Motor neuron (in vitro differentiated cells): Measurements from ENCODE around the gene TCFL5. TPM values are rescaled to one million over a fixed set of nuclear protein-coding genes. Genes with fewer than 3 reads are reported as not detected.
A peak's percentile ranks its signal among the peaks of the same experiment; 100 is the strongest.

Source experiments
- ATAC-seq, 8 experiments: fragments of 200-7000 bp; cut with Tn5 transposase; replicated peaks in 6 of 8; 2 replicates each; pipeline ENCODE4 v1.8.0; 2021; ENCODE audit warnings: mild to moderate bottlenecking in 8 of 8, moderate library complexity in 8 of 8
- H3K27ac ChIP-seq, 2 donors: fragments of 250-450 bp; sonication (Bioruptor Pico); 2 replicates each; pipeline ENCODE4 v1.9.0; 2021; ENCODE audit warnings: antibody characterized with exemption in 2 of 2, mild to moderate bottlenecking in 2 of 2, moderate library complexity in 1 of 2
- H3K4me1 ChIP-seq, 2 donors: fragments of 250-450 bp; sonication (Bioruptor Pico); replicated peaks in 1 of 2; 2 replicates each; pipeline ENCODE4 v1.6.1; 2021; ENCODE audit warnings: antibody characterized with exemption in 2 of 2, mild to moderate bottlenecking in 2 of 2, moderate library complexity in 1 of 2
- H3K4me3 ChIP-seq, 5 donors: fragments of 250-450 bp; sonication (Bioruptor Pico); 2 replicates each; pipeline ENCODE4 v1.9.0; 2021; ENCODE audit warnings: antibody characterized with exemption in 5 of 5, mild to moderate bottlenecking in 5 of 5, moderate library complexity in 4 of 5
- WGBS, 10 experiments: fragments of 450-650 bp; shearing (Covaris generic); methylation state at CpG; one replicate each; pipeline ENCODE4 v1.0.0; 2022; 5-methylcytosine and 5-hydroxymethylcytosine counted together
- in situ Hi-C, 9 experiments: fragments of 400-800 bp; cut with MboI; loops; one replicate each; pipeline ENCODE4 v1.15.0; 2021; ENCODE audit warnings: low sequenced_read_pairs in 9 of 9, low pct_unique_long_range_greater_than_20kb in 2 of 9; ENCODE audit not compliant: unreplicated experiment in 9 of 9
- total RNA-seq, 8 experiments: library from RNA; unstranded; fragments of 300-600 nt; gene quantifications; 2 replicates each; pipeline versions ENCODE4 v1.2.3 to v1.2.4, GENCODE V29; 2022

Gene TCFL5
- total RNA-seq, 8 experiments from 2014 or later: 7.0 to 14.0 (median 9.9) TPM

DNA sequence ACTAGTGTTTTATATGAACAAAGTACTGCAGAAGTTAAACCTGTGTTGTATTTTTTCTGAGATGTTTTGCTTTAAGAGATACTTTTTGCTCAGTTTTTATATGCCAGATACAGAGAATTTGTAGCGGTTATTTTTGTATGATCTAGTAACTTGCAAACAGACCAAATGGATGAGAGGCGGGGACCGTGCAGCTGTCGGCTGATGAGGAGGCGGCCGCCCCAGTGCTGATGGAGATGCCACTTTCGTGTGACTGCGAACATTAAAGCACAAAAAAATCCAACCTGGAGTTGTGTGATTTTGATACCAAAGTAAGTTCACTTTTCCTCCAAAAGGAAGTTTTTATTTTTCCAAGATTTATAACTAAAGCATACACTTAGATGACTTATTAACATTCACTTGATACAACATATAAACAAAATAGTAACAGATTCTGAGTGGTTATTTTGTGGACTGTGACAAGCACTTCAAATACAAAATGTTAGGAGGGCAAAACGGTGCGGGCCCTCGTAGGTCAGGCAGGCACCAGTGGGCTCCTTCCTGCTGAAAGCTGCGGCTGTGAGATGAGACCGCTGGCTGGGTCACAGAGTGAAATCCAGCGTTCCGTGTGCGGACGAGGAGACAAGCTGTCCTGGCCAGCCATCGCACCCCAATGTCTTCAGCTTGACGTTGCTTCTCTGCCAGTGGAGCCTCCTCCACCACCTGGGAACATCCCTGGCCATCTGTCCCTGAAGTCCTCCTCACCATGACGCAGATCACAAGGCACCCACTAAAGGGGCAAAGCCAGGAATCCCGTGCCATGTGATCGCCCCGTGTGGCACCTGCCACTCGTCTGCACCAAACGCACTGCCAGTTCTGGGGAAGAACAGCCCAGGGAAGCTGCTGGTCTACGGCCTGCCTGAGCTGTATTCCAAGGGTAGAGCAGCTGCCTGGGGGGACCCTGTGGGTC, 61.0 kb downstream of the TCFL5 start:
- no peak for ATAC-seq
- in situ Hi-C loops: no loop called here
- Histone ChIP-seq H3K27ac (no peak overlapping the region), H3K4me3 (no peak overlapping the region), H3K4me1 (peaks cover 4 to 7% of the 10 kb centered on the region in 2 donors)
- WGBS, 10 experiments: 69 to 100% (median 91%) methylated on average over 1 to 17 of the region's 26 CpGs

DNA sequence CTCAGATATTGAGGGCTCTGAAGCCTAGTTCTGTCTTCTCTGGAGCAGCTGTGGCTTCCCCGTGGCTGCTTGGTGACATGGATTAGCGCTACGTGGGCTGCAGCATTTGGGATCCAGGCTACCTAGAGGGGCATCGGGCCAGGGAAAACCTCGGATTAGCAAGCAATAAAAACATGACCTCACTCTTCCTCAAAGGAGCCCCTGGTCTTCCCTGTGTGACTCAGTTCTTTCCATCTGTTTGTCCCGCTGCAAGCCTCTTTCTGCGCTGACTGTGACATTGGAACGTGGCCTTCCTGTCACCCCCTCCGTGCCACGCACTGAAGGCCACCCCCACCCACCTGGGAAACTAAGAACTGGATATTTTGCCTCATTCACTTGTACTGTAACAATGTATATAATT, 61.7 kb downstream of the TCFL5 start:
- ATAC-seq: no peak
- 80 to 94% (median 90%) methylated on average over 2 to 4 of the region's 10 CpGs; no CpG with 5 or more reads in 5 of the 10 experiments for WGBS, 10 experiments
- in situ Hi-C loops: loop anchor here in 6 of 9 experiments (10.0 to 25.0 kb wide), 3 partner anchors 113 to 138 kb away; no protein-coding TSS in a partner anchor
- no peak overlapping the region for H3K27ac ChIP-seq
- no peak overlapping the region for H3K4me3 ChIP-seq
- H3K4me1 ChIP-seq: peaks cover 2 to 7% of the 10 kb centered on the region in 2 donors

DNA sequence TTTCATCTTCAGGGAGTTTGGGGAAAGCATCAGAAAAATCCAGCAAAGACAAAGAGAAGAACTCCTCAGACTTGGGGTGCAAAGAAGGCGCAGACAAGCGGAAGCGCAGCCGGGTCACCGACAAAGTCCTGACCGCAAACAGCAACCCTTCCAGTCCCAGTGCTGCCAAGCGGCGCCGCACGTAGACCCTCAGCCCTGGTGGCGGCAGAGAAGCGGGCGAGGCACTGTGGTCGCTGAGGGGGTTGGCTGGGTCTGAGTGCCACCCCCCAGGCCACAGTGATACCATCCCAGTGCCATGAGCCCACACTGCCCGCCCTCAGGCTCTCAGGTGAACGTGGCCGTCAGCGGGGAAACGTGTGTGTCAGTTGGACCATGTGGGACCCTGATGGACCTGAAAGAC, 62.2 kb downstream of the TCFL5 start:
- H3K4me3 ChIP-seq: no peak overlapping the region
- in situ Hi-C loops: loop anchor here in 6 of 9 experiments (10.0 to 25.0 kb wide), 3 partner anchors 112 to 137 kb away; no protein-coding TSS in a partner anchor
- 73 to 100% (median 96%) methylated on average over 2 to 14 of the region's 19 CpGs; no CpG with 5 or more reads in 4 of the 10 experiments for WGBS, 10 experiments
- H3K4me1 ChIP-seq: peaks cover 2 to 10% of the 10 kb centered on the region in 2 donors
- no peak for ATAC-seq
- no peak overlapping the region for H3K27ac ChIP-seq

DNA sequence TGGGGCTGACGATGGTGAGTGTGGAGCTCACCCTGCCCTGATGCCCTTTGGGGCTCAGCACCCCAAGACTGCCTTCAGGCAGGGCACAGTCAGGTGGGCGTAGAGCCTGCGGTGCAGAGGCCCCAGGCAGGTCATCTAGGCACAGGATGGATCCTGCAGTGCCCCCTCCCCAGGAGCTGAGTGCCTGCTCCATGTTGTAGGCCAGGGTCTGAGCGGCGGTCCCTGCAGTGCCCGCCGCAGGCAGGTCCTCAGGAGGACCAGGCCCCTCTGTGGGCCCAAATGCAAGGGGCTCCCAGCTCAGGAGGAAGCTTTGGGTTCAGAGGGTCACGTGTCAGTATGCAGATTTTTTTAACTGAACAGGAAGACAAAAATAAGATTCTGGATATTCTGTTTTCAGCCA, 62.6 kb downstream of the TCFL5 start:
- 67 to 100% (median 98%) methylated on average over 1 to 6 of the region's 8 CpGs; no CpG with 5 or more reads in 5 of the 10 experiments for WGBS, 10 experiments
- ATAC-seq: no peak
- in situ Hi-C loops: loop anchor here in 6 of 9 experiments (10.0 to 25.0 kb wide), 3 partner anchors 112 to 137 kb away; no protein-coding TSS in a partner anchor
- Histone ChIP-seq H3K4me3 (no peak overlapping the region), H3K4me1 (peaks cover 0 to 7% of the 10 kb centered on the region in 2 donors), H3K27ac (no peak overlapping the region)

DNA sequence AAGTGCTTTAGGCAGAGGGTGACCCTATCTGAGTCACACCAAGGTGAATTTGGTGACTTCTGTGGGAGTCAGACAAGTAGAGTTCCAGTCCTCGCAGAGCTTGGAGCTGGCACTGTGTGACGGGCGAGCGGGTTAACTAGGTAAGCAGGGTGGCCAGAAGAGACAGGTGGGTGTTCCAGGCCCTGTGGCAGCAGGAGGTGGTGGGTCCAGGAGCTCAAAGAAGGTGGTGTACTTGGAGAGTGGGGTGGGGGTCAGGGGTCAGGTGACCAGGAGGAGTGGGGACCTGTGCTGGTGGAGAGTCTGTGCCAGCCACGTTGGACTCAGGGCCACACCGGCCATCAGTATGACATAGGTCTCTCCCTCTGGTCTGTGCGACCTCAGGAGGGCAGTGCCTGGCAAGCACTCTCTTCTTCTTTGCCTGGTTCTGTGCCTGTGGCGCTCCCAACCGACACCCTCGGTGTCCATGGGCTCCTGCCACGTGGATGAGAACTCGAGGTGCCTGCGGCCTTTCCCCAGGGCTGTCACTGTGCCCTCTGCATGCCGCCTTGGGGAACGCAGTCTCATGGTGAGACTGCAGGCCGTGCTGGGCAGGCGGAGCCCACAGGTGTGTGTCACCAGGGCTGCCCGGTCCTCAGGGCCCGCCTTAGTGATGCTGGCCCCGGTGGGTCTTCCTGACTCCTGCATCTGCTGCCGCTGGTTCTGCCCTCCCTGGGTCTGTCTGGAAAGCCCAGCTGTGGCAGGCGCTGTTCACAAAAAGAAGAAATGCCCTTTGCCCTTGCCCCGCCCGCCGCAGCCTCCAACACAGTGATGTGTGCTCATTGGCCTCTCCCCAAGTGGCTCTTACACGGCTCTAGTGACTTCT, 63.7 kb downstream of the TCFL5 start:
- no peak for ATAC-seq
- WGBS, 10 experiments: 79 to 95% (median 87%) methylated on average over 6 to 13 of the region's 26 CpGs; no CpG with 5 or more reads in 5 of the 10 experiments
- in situ Hi-C loops: loop anchor here in 6 of 9 experiments (10.0 to 25.0 kb wide), 3 partner anchors 111 to 136 kb away; no protein-coding TSS in a partner anchor

DNA sequence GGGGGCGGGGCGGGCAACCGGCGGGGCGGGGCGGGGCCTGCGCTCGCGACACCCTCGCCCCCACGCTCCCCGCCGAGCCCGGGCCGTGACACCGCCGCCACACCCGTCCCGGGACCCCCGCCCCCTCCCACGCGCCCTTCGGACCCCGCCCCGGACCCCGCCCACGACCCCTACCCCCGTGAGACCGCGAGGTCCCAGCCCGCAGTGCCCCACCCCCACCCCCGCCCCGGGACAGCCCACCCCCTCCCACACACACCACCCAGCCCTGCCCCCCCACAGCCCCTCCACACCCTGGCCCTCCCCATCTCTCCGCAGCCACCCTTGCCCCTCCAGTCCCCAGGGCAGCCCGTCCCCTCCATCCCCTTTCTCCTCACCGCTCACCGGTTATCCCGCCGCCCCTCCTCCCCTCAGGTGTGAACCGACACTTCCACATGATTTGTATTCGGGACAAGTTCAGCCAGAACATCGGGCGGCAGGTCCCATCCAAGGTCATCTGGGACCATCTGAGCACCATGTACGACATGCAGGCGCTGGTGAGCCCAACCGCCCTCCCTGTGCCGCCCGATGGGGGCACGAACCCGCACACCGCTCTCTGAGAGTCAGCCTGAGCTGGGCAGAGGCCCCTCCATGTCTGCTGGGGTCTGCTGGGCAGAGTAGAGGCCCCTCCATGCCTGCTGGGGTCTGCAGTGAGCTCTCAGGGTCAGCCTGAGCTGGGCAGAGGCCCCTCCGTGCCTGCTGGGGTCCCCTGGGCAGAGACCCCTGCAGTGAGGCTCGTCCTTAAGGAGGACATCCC, 64.7 kb downstream of the TCFL5 start:
- no peak for ATAC-seq
- peaks cover 0 to 11% of the 10 kb centered on the region in 2 donors for H3K4me1 ChIP-seq
- peak overlapping the region; percentile 68 to 92 (median 85) for H3K4me3 ChIP-seq
- in situ Hi-C loops: loop anchor here in 6 of 9 experiments (10.0 to 25.0 kb wide), 3 partner anchors 110 to 135 kb away; no protein-coding TSS in a partner anchor
- peak overlapping the region; percentile 81 to 87 for H3K27ac ChIP-seq
- WGBS, 10 experiments: 67 to 74% methylated on average over 2 to 9 of the region's 53 CpGs; no CpG with 5 or more reads in 8 of the 10 experiments

More for the DNA sequence above, 63.7 kb downstream of the TCFL5 start:
- peaks cover 0 to 11% of the 10 kb centered on the region in 2 donors for H3K4me1 ChIP-seq
- H3K4me3 ChIP-seq: peak overlapping the region in 1 of 5 donors; percentile 85
- H3K27ac ChIP-seq: no peak overlapping the region

DNA sequence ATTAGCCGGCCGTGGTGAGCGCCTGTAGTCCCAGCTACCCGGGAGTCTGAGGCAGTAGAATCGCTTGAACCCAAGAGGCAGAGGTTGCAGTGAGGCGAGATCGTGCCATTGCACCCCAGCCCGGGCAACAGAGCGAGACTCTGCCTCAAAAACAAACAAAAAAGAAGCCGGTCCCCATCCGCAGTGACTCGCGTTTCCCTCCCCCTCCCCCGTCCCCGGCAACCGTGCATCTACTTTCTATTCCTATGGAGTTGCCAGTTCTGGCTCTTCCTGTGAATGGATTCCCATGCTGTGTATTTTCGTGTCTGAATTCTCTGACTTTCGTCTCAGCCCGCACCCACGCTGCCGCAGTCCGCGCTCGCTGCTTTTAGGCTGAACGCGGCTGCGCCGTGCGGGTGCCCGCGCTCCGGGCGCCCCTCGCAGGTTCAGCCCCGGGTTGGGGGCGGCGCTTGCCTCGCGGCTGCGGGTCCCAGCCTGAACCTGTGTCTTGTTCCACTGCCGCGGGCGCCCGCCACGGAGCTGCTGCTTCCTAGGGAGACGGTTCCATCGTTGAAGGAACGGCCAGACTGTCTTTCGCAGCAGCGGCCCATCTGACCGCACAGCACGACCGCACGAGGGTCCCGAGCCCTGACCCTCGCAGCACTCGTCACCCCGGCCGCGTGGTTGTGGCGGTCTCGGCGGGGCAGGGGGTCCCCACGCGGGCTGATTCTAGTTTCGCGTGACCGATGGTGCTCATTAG, 66.4 kb downstream of the TCFL5 start:
- peaks cover 2 to 14% of the 10 kb centered on the region in 2 donors for H3K4me1 ChIP-seq
- WGBS, 10 experiments: 0 to 10% (median 0%) methylated on average over 2 to 18 of the region's 68 CpGs; no CpG with 5 or more reads in 5 of the 10 experiments
- H3K27ac ChIP-seq: peak overlapping the region; percentile 59 to 74
- in situ Hi-C loops: loop anchor here in 6 of 9 experiments (10.0 to 25.0 kb wide), 3 partner anchors 108 to 133 kb away; no protein-coding TSS in a partner anchor
- H3K4me3 ChIP-seq: peak overlapping the region; percentile 68 to 92 (median 85)
- peak; percentile 0 to 44 (median 22) for ATAC-seq

DNA sequence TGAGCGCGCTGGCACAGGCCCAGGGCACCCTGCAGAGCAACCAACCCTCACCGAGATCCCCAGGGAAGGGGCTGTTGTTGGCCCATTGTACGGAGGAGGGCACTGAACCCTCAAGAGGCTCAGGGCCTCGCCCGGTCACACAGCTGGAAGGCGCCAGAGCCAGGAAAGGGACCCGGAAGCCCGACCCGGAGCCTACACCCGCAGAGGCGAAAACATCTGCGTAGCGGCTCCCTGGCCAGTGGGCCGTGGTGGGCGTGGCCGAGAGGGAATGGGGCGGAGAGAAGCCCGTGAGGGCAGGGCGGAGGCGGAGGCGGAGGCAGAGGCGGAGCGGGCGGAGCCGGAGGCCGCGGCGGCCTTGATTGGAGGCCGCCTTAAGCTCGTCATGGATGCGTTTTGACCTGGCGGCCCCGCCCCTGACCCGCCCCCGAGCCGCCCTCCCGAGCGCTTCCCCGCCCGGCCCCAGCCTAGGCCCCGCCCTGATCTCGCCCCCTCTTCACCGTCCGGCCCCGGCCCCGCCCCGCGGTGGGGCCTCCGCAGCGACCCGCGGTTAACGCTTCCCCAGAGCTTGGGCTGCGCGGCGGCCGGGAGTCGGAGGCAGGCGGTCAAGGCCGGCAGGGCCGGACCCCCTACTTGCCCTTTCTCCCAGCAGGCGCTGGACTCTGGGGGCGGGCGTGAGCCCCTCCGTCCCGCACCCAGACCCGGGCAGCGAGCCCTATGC, 67.5 kb downstream of the TCFL5 start:
- peak; percentile 73 to 84 (median 76) for ATAC-seq

DNA sequence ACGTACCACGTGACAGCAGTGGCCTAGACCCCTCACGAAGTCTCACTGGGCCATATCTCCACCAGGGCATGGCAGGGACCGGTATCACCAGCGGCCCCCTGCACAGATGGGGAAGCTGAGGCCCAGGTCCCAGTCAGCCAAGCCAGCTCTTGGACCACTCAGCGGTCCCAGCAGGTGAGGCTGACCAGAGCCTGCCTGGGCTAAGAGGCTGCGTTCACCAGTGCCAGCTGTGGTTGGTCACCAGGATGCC, 67.9 kb downstream of the TCFL5 start:
- no peak for ATAC-seq
- H3K4me1 ChIP-seq: peaks cover 4 to 14% of the 10 kb centered on the region in 2 donors
- WGBS, 10 experiments: 0 to 70% (median 20%) methylated on average over 1 to 2 of the region's 7 CpGs; no CpG with 5 or more reads in 7 of the 10 experiments
- in situ Hi-C loops: loop anchor here in 6 of 9 experiments (10.0 to 25.0 kb wide), 3 partner anchors 106 to 131 kb away; no protein-coding TSS in a partner anchor
- peak overlapping the region in 1 of 2 donors; percentile 73 for H3K27ac ChIP-seq
- peak overlapping the region in 3 of 5 donors; percentile 27 to 33 (median 31) for H3K4me3 ChIP-seq

More for the DNA sequence above, 67.5 kb downstream of the TCFL5 start:
- Histone ChIP-seq H3K27ac (peak overlapping the region; percentile 55 to 74), H3K4me3 (peak overlapping the region; percentile 68 to 92 (median 85)), H3K4me1 (peaks cover 2 to 14% of the 10 kb centered on the region in 2 donors)
- in situ Hi-C loops: loop anchor here in 6 of 9 experiments (10.0 to 25.0 kb wide), 3 partner anchors 107 to 132 kb away; no protein-coding TSS in a partner anchor
- WGBS, 10 experiments: 0 to 10% (median 0%) methylated on average over 2 to 8 of the region's 69 CpGs; no CpG with 5 or more reads in 5 of the 10 experiments

DNA sequence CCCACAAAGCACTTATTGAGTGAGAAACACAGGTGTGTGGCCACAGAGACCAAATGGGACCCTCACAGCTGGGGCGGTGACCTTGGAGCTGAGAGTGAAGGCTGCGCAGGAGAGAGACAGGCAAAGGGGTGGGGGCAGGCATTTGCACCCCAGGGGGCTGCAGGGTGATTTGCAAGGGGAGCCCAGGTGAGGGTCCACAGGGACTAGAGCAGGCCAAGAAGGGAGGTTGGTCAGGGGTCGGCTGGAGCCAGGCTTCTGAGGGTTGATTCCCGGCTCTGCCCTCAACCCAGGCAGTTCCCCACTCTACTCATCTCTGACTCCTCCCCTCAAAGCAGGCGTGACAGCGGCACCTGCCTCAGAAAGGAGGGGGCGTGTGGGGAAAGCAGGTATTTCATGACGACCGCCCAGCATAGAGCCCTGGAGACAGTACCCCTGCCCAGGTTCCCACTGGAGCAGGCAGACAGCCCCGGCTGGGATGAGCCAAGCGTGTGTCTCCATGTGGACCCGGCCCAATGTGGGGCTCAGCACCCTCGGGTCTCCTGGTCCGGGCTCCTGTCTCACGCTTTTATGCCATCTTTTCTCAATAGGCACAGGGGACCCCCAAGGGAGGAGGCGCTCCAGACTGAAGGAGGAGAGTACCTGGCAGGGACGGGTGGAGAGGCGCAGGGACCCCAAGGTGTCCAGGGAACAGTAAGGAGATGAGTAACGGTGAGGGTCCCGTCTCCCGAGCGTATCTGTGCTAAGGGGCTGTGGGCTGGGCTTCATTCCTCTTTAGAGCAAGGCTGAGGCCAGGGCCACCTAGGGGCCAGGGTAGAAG, 68.5 kb downstream of the TCFL5 start:
- H3K4me3 ChIP-seq: peak overlapping the region in 1 of 5 donors; percentile 33
- ATAC-seq: no peak
- WGBS, 10 experiments: 90% methylated on average over 2 of the region's 22 CpGs; no CpG with 5 or more reads in 9 of the 10 experiments
- H3K27ac ChIP-seq: no peak overlapping the region
- in situ Hi-C loops: loop anchor here in 6 of 9 experiments (10.0 to 25.0 kb wide), 3 partner anchors 106 to 131 kb away; no protein-coding TSS in a partner anchor
- peaks cover 8 to 14% of the 10 kb centered on the region in 2 donors for H3K4me1 ChIP-seq
